HG02884 (cell line): ENCODE measurements around the gene STXBP5.
"Not testable (repeated sequence)": the region's sequence is repeated elsewhere in the genome, so short reads cannot be mapped to it uniquely, and the experiment has no call there.

Source experiments
- ATAC-seq: cut with Tn5 transposase; IDR thresholded peaks from one replicate; pipeline ENCODE4 v1.9.1; 2021; ENCODE audit warnings: mild to moderate bottlenecking, moderate library complexity; ENCODE audit not compliant: unreplicated experiment

The STXBP5 gene

GRCh38 chr6:147361311-147361981, 157.2 kb downstream of the STXBP5 start:
- no peak for ATAC-seq

- no peak for ATAC-seq
Observed at GRCh38 chr6:147366290-147366689, 162.1 kb downstream of the STXBP5 start.

GRCh38 chr6:147371325-147371724, 167.1 kb downstream of the STXBP5 start:
- ATAC-seq: no peak

- ATAC-seq: no peak
Observed at GRCh38 chr6:147372806-147373205, 168.6 kb downstream of the STXBP5 start.

GRCh38 chr6:147378819-147379218, 174.6 kb downstream of the STXBP5 start:
- ATAC-seq: no peak

- ATAC-seq: not testable (repeated sequence)
Observed at GRCh38 chr6:147380841-147381240, 176.6 kb downstream of the STXBP5 start.

- ATAC-seq: no peak
Observed at GRCh38 chr6:147381712-147382111, 177.5 kb downstream of the STXBP5 start.

GRCh38 chr6:147382945-147383554, 178.8 kb downstream of the STXBP5 start:
- no peak for ATAC-seq

- ATAC-seq: peak; percentile 39
Observed at GRCh38 chr6:147384029-147384428, 179.8 kb downstream of the STXBP5 start.

- peak; percentile 74 for ATAC-seq
Observed at GRCh38 chr6:147384737-147385710, 180.8 kb downstream of the STXBP5 start.

- no peak for ATAC-seq
Observed at GRCh38 chr6:147389463-147389862, 185.2 kb downstream of the STXBP5 start.

GRCh38 chr6:147390909-147391536, 186.8 kb downstream of the STXBP5 start:
- ATAC-seq: no peak

GRCh38 chr6:147392917-147393625, 188.9 kb downstream of the STXBP5 start:
- no peak for ATAC-seq

GRCh38 chr6:147395158-147395557, 190.9 kb downstream of the STXBP5 start:
- ATAC-seq: no peak

- no peak for ATAC-seq
Observed at GRCh38 chr6:147397306-147397705, 193.1 kb downstream of the STXBP5 start.

- ATAC-seq: no peak
Observed at GRCh38 chr6:147400968-147401367, 196.8 kb downstream of the STXBP5 start.

GRCh38 chr6:147401779-147402178, 197.6 kb downstream of the STXBP5 start:
- no peak for ATAC-seq

- no peak for ATAC-seq
Observed at GRCh38 chr6:147406783-147407182, 202.6 kb downstream of the STXBP5 start.

- no peak for ATAC-seq
Observed at GRCh38 chr6:147407571-147407970, 203.4 kb downstream of the STXBP5 start.

- no peak for ATAC-seq
Observed at GRCh38 chr6:147416622-147417021, 212.4 kb downstream of the STXBP5 start.
